Endodermal cell (in vitro differentiated cells): Measurements from ENCODE around the gene IFIT1B. TPM values are rescaled to one million over a fixed set of nuclear protein-coding genes. Genes with fewer than 3 reads are reported as not detected.
A peak's percentile ranks its signal among the peaks of the same experiment; 100 is the strongest.

Experiments used
- DNase-seq: peaks from one replicate; pipeline ENCODE4 v3.0.0-alpha.2; 2017
- H3K27ac ChIP-seq: 2 replicates; pipeline ENCODE4 v1.5.1; 2013; ENCODE audit warnings: mild to moderate bottlenecking, low read depth, low read length, moderate library complexity
- H3K27me3 ChIP-seq: 2 replicates; pipeline ENCODE4 v1.6.1; 2013; ENCODE audit warnings: mild to moderate bottlenecking, low read length, moderate library complexity; ENCODE audit not compliant: insufficient read depth, control insufficient read depth, poor library complexity, severe bottlenecking
- H3K36me3 ChIP-seq: 2 replicates; pipeline ENCODE4 v1.7.0; 2013; ENCODE audit warnings: mild to moderate bottlenecking, low read length, moderate library complexity; ENCODE audit not compliant: control insufficient read depth, insufficient read depth
- H3K4me1 ChIP-seq: one replicate; pipeline ENCODE4 v1.7.0; 2013; ENCODE audit warnings: low read length; ENCODE audit not compliant: control insufficient read depth, insufficient read depth
- H3K4me3 ChIP-seq: 2 replicates; pipeline ENCODE4 v1.5.1; 2013; ENCODE audit warnings: mild to moderate bottlenecking, low read length, moderate library complexity
- H3K9ac ChIP-seq: 2 replicates; pipeline ENCODE4 v1.6.1; 2013; ENCODE audit warnings: mild to moderate bottlenecking, low read length, moderate library complexity; ENCODE audit not compliant: poor library complexity, severe bottlenecking; ENCODE audit errors: extremely low read depth
- H3K9me3 ChIP-seq: 2 replicates; pipeline ENCODE4 v1.6.1; 2013; ENCODE audit warnings: mild to moderate bottlenecking, low read length, moderate library complexity; ENCODE audit not compliant: control insufficient read depth
- H3K27ac Mint-ChIP-seq: 2 replicates; pipeline ENCODE4 v1.8.0; 2020; ENCODE audit warnings: mixed read lengths
- H3K27me3 Mint-ChIP-seq: 2 replicates; pipeline ENCODE4 v1.8.0; 2021; ENCODE audit warnings: mild to moderate bottlenecking, mixed read lengths; ENCODE audit not compliant: insufficient read depth
- H3K36me3 Mint-ChIP-seq: 2 replicates; pipeline ENCODE4 v1.8.0; 2020; ENCODE audit warnings: low read depth, mixed read lengths
- H3K4me1 Mint-ChIP-seq: 2 replicates; pipeline ENCODE4 v1.8.0; 2020; ENCODE audit warnings: mixed read lengths
- H3K4me3 Mint-ChIP-seq: 2 replicates; pipeline ENCODE4 v1.8.0; 2020; ENCODE audit warnings: mild to moderate bottlenecking, moderate library complexity, mixed read lengths
- H3K9me3 Mint-ChIP-seq: 2 replicates; pipeline ENCODE4 v1.8.0; 2020; ENCODE audit warnings: mild to moderate bottlenecking, mixed read lengths
- CTCF ChIP-seq: fragments of 200-600 bp; sonication (generic); conservative IDR thresholded peaks from 2 replicates; pipeline ENCODE4 v1.5.0; 2021; ENCODE audit warnings: antibody characterized with exemption, mild to moderate bottlenecking
- WGBS, 2 experiments: methylation state at CpG; one replicate each; pipeline versions ENCODE4 v1.1.5 to v1.1.7; 2013; ENCODE audit warnings: missing lambda C conversion rate in 2 of 2, mixed read lengths in 1 of 2; ENCODE audit not compliant: insufficient coverage in 1 of 2, insufficient read length in 1 of 2; 5-methylcytosine and 5-hydroxymethylcytosine counted together
- total RNA-seq, 2 donors: library from RNA; stranded (reverse); fragmentation: NEBNext Ultra II Directional in 1 of 2; extraction: Animal tissue kit (Norgen Biotek cat#: 25700) in 1 of 2; gene quantifications; 2 replicates in 1 of 2; 3 replicates in 1 of 2; pipeline ENCODE4 v1.2.1, GENCODE V29; 2021

Gene IFIT1B
- total RNA-seq, 2 donors from 2014 or later: not detected

DNA sequence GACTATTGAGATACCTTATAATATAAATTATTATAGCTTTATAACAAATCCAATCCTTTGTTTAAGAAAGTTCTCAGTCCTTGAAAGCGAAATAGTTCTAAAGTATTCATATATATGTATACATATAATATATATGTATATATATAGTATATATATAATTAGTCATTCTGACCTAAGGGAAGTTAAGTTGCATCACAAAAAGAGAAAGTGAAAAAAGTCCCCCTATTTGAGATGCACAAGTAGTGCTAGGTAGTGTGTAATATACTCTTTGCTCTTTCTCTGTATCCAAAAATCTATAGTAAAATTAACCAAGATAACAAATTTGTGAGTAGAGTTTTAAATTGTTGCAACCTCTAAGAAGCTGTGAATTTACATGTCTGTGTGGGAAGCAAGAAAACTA, 13.3 kb upstream of the IFIT1B start:
- Mint-ChIP-seq H3K36me3 (no peaks in the 10 kb centered on the region), H3K9me3 (peaks cover 10% of the 10 kb centered on the region), H3K4me1 (peaks cover 26% of the 10 kb centered on the region), H3K27ac (no peak overlapping the region), H3K27me3 (no peaks in the 10 kb centered on the region), H3K4me3 (no peak overlapping the region)
- no peaks in the 10 kb centered on the region for H3K9me3 ChIP-seq
- no peaks in the 10 kb centered on the region for H3K36me3 ChIP-seq
- H3K4me3 ChIP-seq: no peak overlapping the region
- no peak overlapping the region for H3K9ac ChIP-seq
- no peak overlapping the region for H3K27ac ChIP-seq
- no CpG with 5 or more reads among the region's 1 CpG for WGBS, 2 experiments
- no peaks in the 10 kb centered on the region for H3K27me3 ChIP-seq
- TF ChIP-seq CTCF: no peak
- DNase-seq: no peak
- H3K4me1 ChIP-seq: peaks cover 8% of the 10 kb centered on the region

DNA sequence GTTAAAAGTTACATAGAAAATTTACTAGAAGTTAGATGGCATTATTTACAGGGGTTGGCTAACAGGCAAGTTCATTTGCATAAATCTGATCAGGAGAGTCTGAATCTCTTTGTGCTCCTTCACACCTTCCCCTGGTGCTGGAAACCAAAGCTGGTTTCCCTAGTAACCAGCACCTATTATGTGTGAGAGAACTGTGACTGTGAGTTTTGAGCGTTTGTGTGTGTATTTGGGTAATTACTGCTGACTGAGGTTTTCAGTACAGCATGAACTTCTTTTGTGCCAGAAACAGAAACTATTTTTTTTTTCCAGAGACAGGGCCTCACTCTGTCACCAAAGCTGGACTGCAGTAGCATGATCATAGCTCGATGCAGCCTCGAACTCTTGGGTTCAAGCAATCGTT, 10.3 kb upstream of the IFIT1B start:
- Mint-ChIP-seq H3K27ac (peak overlapping the region; percentile 89), H3K27me3 (no peaks in the 10 kb centered on the region), H3K36me3 (no peaks in the 10 kb centered on the region), H3K4me1 (peaks cover 25% of the 10 kb centered on the region), H3K9me3 (peaks cover 10% of the 10 kb centered on the region), H3K4me3 (no peak overlapping the region)
- Histone ChIP-seq H3K4me3 (no peak overlapping the region), H3K27ac (no peak overlapping the region), H3K4me1 (peaks cover 8% of the 10 kb centered on the region), H3K9me3 (no peaks in the 10 kb centered on the region), H3K9ac (peak overlapping the region; percentile 8), H3K27me3 (no peaks in the 10 kb centered on the region), H3K36me3 (no peaks in the 10 kb centered on the region)
- 74 to 86% methylated on average over 3 to 4 of the region's 4 CpGs for WGBS, 2 experiments
- TF ChIP-seq CTCF: no peak
- peak; percentile 60 for DNase-seq

GRCh38 chr10:89368129-89368528, 9.7 kb upstream of the IFIT1B start:
- DNase-seq: no peak
- TF ChIP-seq CTCF: no peak
- Histone ChIP-seq H3K9ac (peak overlapping the region; percentile 8), H3K4me3 (no peak overlapping the region), H3K27me3 (no peaks in the 10 kb centered on the region), H3K9me3 (no peaks in the 10 kb centered on the region), H3K36me3 (no peaks in the 10 kb centered on the region), H3K4me1 (peaks cover 8% of the 10 kb centered on the region), H3K27ac (no peak overlapping the region)
- H3K9me3 Mint-ChIP-seq: peaks cover 10% of the 10 kb centered on the region
- WGBS, 2 experiments: 86% methylated on average over 1 of the region's 1 CpG; no CpG with 5 or more reads in 1 of the 2 experiments
- H3K4me1 Mint-ChIP-seq: peaks cover 25% of the 10 kb centered on the region
- H3K4me3 Mint-ChIP-seq: no peak overlapping the region
- H3K27me3 Mint-ChIP-seq: no peaks in the 10 kb centered on the region
- no peaks in the 10 kb centered on the region for H3K36me3 Mint-ChIP-seq
- peak overlapping the region; percentile 89 for H3K27ac Mint-ChIP-seq
